ENCODE results near the gene DISC1.

DISC1 gene

DNA sequence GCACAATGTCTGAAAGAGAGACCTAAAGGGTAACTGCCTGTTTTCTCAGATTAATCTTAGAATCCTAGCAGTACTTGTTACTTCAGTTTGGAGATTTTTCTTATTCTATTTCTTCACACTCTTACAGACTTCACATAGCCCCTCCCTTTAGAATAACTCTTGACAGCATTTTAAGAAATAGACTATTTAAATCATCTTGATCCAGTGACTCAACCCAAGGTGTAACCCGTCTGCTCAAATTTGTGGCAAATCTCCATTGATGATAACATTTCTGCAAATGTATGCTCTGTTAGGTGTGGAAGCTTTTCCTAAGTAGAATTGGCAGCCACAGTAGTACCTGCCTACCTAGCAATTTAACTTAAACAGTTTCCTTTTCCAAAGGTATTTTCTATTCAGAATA lies 391.2 kb downstream of the DISC1 start:
- no peak for DNase-seq

DNA sequence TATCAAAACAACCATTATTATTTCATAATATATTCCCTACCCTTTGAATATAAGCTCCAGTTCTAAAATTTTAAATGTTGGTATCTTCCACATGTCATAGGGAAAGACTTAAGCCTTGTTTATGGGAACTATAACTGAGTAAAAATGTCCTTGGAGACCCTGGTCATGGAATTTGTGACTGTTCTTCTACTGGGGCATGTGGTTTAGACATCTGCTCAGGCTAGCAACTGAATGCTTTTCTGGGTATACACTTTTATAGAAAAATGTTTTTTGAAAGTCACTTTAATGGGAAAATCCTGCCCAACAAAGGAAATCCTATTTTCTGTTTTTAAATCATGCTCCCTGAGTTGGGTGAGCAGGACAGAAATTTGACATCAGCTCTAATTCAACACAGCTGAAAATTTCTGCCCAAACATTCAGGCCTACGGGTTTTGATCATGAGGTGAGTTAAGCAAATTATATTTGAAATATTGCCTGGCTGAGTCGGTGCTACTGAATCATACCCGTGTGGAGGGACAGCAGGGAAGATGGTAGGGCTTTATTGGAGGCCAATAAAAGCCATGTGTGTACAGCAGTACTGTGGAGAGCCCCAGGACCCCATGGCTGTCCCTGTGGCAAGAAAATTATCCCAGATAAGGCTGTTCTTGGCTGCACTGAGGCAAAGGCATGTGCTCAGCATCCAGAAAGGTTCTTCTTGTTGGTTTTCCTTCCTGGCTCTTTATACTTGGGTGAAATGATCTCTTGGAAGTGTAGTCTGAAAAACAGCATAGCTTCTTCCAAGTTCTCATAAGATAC lies 391.8 kb downstream of the DISC1 start:
- DNase-seq = no peak

DNA sequence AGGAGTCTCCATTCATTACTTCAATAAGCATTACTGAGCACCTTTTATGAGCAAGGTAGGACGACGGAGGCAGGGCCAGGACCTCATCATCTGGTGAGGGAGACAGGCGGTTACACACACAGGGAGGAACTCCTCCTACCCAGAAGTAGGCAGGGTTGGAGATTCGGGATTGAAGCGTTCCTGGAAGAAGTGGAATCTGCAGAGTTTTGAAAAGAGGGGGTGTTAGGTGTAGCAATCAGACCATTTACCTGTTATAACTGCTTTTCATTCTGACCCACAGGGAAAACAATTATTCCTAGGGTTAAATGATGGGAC lies 392.4 kb downstream of the DISC1 start:
- no peak for DNase-seq

DNA sequence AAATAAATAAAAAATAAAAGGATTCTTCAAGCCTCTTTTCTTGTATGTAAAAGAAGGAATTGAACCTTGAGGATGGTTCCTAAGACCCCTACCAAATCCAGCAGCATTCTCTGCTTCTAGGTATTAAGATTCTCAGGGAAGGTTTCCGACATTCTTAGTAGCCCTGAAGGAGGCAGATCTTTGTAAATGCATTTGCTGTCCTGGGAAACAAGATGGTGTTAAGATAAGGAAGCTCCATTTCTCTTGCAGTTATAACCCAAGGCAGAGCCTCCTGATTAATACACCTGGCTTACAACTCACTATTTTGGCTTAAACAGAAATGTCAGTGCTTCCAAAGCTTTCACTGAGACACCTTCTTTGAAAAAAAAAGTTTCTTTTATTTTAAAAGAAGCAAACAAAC lies 393.8 kb downstream of the DISC1 start:
- DNase-seq = no peak

DNA sequence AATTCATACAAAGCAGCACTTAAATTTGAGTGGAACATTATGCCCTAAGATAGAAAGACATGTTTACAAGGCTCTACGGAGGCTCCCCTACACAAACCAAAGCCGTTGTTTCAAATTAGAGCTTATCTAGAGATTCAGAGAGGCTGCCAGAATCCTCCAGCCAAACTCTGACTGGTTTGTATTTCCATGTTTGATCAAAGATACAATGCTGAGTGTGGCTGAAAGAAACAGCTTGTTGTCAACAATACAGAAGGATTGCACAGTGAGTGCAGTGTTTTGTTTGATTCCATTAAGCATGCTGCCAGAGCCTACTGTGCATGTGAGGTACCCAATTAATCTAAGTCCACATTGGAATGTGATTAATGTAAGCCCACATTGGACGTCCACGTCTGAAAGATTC lies 402.7 kb downstream of the DISC1 start:
- DNase-seq = no peak

DNA sequence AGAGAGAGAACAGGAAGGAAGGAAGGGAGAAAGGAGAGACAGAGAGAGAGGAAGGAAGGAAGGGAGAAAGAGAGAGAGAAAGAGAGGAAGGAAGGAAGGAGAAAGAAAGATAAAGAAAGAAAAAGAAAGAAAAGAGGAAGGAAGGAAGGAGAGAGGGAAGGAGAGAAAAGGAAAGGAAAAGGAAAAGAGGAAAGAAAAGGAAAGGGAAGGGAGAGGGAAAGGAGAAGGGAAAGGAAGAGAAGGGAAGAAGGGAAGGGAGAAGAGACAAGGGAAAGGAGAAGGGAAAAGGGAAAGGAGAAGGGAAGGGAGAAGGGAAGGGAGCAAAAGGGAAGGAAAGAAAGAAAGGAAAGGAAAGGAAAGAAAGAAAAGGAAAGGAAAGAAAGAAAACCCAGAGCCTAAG lies 404.6 kb downstream of the DISC1 start:
- no peak for DNase-seq

DNA sequence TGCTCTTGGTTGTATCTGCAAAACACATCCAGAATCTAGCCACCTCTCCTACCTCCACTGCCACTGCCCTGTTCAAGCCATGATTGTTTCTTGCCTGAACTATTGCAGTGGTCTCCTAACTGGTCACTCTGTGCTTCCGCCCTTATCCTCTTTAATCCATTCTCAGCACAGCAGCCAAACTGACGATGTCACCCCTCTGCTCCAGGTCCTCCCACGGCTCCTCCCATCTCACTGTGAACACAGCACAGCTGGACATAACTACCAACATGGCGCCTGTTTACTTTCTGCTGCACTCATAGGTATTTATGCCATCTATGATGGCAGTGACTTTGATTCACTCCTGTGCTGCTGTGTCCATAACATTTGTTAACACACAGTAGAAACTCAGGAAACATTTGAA lies 406.7 kb downstream of the DISC1 start:
- no peak for DNase-seq

DNA sequence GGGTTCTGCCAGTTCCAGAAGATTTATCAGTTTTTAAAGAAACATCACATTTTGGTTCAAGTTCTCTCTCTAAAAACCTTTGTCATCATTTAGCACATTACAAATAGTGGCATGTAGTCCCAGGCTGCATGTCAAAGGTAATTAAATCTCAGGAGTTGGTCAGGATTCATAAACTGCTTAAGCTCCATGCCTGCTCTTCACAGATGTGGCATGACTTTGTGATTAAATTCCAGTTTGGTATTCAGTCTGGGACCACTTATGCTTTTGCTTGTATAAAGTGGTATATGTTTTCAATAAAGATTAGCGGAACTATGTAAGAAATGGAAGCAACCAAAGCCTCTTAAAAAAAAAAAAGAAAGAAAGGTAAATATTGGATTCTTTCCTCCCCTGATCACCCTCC lies 408.0 kb downstream of the DISC1 start:
- no peak for DNase-seq

DNA sequence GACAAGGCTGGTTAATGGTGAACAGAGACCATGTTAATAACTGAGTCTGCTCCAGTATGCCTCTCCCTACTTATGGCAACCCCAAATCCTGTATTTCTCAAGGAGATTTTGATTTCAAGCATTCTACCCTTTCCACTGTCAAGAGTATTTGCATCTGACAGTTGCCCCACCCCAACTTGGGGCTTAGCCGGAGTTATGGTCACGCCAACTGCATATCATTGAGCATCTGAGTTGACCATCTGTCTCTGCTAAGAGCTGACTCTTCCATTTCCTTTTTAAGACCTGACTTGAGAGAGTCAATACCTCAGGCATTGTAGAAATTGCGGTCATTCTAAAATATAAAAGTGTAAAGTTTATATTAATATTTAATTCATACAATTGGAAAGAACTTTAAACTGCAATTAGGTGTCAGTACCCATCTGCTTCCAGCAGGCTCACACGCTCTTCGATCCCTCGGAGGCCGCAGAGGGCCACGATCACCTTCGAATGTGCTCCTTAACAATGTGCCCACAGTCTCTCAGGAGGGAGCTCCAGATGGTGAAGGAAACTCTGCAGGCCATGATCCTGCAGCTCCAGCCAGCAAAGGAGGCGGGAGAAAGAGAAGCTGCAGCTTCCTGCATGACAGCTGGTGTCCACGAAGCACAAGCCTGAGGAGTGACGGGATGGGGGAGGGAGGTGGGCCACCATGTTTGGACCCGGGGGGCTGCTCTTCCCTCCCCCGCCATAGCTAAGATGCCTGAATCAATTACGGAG lies 409.8 kb downstream of the DISC1 start:
- DNase-seq = no peak

DNA sequence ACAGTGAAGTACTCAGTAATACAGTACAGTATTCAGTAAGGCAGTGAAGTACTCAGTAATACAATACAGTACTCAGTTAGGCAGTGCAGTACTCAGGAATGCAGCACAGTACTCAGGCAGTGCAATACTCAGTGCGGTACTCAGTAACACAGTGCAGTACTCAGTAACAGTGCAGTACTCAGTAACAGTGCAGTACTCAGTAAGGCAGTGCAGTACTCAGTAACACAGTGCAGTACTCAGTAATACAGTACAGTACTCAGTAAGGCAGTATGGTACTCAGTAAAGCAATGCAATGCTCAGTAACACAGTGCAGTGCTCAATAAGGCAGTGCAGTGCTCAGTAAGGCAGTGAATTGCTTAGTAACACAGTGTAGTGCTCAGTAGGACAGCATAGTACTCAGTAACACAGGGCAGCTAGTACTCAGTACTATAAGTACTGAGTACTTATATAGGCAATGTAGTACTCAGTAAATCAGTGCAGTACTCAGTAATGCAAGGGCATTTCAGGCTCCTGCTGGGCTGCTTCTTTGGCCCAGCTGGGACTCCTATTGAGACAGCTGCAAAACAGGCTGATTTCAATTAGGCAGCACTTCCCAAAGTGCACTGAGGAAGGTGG lies 411.3 kb downstream of the DISC1 start:
- DNase-seq = no peak

DNA sequence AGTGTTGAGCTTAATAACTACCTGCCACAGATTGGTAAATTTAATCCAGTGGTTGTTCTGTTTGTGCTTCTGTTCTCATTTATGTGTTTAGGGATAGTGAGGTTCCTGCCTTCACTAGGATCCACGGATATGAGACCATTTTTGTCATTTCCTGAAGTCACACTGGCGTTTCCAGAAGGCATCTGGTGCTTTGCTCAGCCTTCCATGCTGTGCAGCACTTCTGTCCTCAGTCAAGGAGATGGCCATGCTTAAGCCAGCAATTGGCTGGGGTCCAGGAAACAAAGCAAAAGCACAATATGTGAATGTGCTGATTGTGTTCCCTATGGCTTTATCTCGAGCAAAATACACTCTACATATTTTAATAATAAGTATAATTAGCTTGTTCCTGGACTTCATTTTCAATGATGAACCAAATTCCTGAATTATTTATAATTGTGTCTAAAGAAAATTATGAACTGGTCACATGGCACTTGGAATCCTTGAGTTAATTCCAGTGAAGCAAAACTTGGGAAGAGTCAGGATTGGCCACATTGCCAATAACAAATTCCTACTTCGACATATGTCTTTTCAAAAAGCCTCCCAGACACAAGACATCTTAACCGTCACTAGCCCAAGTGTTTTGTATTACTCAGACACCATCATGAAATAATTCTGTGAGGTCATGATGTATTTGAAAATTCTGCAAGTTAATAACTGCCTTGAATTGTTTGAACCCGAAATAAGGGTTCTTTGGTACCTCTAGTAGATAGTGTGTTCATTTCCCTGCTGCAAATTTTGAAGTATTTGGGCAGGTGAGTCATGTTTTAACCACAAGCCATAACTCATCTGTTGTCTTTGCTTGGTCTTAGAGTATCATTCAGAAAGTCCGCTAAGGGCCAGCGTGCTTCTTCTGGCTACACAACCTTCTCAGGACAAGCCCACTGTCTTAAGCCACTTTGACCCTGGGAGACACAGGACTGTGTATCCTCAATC lies 412.4 kb downstream of the DISC1 start:
- DNase-seq = no peak

DNA sequence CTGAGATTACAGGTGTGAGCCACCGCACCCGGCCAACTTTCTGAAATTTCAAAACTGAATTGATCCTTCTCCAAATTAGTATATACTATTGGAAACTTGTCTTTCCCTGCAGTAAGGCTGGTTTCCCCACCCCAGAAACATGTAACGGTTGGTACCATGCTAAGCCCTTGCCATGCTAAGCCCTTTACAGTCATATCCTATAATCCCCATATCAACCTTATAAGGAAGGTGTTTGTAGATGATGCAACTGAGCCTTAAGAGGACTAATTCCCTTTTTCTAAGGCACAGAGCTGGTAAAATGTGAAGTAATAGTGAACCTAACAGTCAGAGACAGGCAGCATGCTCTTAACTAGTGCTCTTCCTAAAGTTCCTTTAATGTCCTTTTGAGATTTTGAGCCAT lies 413.7 kb downstream of the DISC1 start:
- no peak for DNase-seq

DNA sequence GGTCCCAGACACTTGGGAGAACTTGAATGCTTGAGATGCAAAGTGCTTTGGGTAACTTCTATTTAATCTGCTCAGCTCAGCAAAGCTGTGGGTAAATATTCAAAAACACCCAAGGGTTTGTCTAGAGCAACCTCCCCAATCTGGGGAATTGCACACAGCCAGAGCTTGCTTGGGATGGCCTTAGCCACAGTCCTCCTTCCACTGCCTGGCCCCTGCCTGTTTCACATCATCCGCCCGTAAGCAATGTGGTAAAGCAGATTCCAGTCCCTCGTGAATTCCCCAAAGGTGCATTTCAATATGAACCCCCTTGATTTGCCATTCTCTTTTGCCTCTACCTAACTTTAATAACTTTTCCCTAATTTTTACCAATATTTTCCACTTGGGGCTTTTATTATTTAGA lies 418.1 kb downstream of the DISC1 start:
- DNase-seq = no peak

DNA sequence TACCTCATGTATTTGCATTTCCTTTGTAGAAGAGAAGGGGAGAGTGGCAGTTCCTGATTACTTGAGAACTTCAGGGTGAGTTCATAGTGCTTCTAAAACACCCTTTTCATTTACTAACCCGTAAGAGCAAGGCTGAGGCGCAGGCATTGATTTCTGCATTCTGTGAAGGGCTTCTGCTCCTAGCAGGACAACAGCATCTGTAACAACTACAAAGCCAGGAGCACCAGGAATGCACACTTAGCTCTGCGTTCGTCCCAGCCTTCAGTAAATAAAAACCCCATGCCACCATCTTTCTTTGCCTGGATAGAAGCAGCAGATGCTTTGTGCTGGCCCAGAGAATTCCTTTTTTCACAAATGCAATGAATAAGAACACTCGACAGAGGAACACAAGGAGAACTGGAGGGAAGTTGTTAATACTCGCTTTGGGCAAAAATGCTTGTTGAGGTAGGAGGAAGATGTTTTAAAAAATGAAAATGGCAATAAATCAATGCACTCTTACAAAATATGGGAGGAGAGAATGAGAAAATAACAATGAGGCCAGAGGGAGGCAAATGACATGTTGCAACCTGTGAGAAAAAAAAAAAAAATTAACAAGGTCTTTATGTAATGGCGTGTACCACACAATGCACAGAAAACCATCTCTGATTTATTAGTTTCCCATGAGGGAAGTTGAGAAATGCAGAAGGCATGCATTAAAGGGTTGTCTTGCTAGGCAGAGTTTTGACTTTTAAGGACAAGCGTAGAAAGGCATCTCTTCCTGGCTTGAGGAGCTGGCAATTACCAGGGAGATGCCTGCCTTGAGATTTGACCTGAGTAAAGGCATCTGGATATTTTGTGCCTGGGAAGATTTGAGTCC lies 418.8 kb downstream of the DISC1 start:
- no peak for DNase-seq

DNA sequence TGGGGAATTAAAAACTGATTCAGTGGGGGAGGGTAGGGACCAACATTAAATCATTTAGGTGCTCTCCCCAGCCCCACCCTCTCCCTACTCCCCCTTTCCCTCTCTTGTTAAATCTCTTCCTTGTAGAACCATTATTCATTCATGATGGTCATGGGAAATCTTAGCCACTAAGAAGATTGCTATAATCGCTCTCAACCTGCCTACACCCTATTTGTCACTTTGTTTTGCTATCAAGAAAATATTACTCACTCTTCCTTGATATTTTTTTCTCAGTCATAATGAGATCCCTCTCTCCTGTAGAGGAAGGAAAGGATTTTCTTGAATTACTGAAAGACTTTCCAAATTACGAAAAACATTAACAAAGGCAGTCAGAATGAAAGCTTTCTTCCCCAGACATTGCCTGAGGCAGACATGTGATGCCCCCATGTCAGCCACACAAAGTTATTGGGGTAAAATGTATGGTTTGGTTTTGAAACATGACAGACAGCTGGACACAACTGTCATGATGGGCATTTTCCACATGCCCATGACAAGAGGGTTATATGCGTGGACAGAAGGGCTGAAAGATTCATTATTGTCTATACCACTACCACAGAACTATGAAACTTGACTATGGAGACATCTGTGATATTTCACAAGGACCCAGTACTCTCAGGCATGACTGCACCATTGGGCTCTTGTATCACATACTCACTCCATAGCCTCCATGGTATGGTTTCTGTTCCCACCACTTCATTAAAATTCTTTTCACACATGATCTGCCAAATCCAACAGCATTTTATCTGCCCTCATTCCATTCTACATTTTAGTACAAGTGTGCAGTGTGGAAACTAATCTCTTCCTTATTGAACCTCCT lies 420.1 kb downstream of the DISC1 start:
- no peak for DNase-seq

DNA sequence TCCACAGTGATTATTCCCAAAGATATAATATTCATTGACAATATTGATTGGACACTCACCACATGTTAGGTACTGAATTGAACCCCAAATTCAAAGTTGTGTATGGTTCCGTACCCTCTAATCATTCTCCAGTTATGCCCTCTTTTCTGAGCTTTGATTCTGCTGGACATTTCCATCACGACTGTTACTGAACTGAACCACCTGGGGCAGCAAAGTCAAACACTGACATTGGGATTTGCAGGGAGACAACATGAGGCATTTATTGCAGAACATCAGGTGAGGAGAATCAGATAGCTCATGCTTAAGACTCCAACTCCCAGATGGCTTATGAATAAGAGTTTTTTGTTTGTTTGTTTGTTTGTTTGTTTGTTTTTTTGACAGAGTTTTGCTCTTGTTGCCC lies 420.9 kb downstream of the DISC1 start:
- no peak for DNase-seq

DNA sequence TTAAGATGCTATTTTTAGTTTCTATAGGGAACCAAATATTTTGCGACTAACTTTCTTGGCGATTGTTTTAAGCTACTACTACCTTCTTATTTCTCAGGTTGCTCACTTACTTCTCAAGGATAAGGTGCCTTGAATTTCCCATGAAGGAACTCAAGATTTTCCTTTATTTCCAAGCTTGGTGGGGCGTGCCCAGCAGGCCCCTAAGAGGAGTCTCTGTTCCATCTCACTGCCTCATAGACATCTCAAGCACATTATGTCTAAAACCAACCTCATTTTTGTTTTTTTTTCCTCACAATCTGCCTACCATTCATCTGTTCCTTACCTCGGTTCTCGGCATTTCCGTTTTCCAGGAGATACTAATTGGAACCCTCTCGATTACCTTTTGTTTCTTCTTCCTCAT lies 421.9 kb downstream of the DISC1 start:
- no peak for DNase-seq

DNA sequence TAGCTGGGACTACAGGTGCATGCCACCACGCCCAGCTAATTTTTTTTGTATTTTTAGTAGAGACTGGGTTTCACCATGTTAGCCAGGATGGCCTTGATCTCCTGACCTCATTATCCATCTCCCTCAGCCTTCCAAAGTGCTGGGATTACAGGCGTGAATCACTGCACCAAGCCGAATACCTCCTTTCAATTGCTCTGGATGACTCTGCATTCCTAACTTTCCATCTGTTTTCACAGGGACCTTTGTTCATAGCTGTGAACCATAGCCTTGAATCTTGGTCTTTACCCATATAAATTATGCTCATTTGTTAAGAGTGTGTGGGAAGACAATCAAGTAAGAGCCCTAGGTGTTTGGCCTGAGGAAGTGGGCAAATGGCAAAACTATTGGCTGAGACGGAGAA lies 422.7 kb downstream of the DISC1 start:
- DNase-seq = no peak

DNA sequence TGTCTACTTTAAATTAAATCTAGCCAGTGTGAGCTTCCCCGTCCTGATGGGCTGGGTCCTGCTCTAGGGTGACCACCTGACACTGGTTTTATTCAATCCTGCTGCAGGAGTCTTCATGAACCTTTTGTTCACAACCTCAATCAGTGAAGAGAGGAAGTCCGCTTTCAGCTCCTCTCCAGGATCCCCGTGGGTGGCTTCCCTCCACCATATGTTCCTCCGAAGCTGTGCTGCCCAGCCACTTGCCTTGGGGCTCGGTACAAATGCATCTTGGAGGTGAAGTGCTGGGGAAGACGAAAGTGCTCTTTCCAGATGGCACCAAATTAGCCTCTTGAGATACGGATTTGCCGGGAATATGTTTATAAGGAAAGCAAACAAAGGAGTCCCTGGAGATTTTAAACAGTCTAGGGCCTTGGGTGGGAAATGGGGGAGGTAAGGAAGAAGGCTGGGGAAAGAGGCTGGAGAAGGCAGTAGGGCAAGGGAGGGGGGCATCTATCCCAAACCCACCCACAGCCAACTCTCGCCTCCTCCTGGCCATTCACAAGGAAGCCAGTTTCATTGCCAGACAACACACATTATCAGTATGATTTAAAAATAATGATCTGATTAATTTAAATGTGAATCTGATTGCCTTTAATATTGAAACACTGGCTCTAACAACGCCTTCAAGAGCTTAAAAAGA lies 430.8 kb downstream of the DISC1 start:
- DNase-seq = no peak

DNA sequence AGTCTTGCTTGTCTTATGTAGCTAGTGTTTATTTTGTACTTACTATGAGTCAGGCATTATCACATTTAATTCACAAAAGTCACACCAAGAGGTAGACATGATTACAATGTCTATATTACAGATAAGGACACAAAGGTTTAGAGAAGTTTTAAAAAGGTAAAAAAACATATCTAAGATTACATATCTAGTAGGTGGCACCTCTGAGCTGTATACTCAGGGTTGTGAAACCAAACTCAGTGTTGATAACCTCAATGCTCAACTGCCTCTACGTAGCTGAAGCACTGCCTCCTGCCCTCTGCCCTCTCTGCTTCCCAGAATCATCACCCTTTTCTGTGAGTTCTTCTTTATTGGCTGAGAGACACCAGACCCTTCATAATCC lies 431.3 kb downstream of the DISC1 start:
- DNase-seq = no peak

Data from activated CD8-positive, alpha-beta memory T cell treated with anti-CD3 and anti-CD28 coated beads, Interleukin-2, amount 50 U/mL, for 4 hours (primary cell).